ENCODE measurements around the gene CD99. TPM values are rescaled to one million over a fixed set of nuclear protein-coding genes. Genes with fewer than 3 reads are reported as not detected.

Gene CD99
- total RNA-seq, 1 experiment from 2014 or later: 92.1 TPM

DNA sequence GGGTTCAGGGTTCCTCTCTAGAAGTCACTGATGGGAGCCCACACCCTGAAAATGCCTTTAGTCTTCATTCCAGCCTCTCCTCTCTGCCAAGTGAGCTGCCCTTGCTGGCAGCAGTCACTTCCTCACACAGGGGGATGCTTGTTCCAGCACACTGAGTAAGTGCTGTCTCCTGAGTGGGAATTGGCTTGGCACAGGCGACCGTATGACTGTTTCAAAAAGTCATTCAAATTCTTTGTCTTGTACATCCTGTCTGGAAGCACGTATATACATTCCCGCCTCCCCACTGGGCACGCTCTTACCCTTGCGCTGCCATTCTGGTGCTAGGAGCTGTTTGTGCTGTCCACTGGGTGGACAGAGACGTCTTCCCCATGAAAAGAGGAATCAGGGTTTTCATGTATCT lies 40.2 kb upstream of the CD99 start:
- H3K27ac ChIP-seq (ENCODE audit: insufficient read length, low read depth, low read length): no peak overlapping the region
- no peak overlapping the region for H2BK120ac ChIP-seq (ENCODE audit: low read depth, low read length, poor library complexity, severe bottlenecking)
- H3K4me2 ChIP-seq (ENCODE audit: insufficient read depth, insufficient read length, low read length): no peak overlapping the region
- no peak overlapping the region for H3K4me3 Mint-ChIP-seq
- no peak overlapping the region for H2AFZ ChIP-seq (ENCODE audit: low read length)
- H3K18ac ChIP-seq (ENCODE audit: insufficient read length, low read depth, low read length): no peak overlapping the region
- H3K27me3 ChIP-seq (ENCODE audit: insufficient read depth, low read length): no peaks in the 10 kb centered on the region
- H2BK5ac ChIP-seq (ENCODE audit: insufficient read length, low read length): no peak overlapping the region
- peaks cover 11 to 38% (median 29%) of the 10 kb centered on the region in 3 experiments for H3K36me3 Mint-ChIP-seq (ENCODE audit: insufficient read depth in 1 of 3, low read depth in 3 of 3)
- H3K9me3 Mint-ChIP-seq: no peaks in the 10 kb centered on the region; a peak in 1 of 5 replicates
- no peak overlapping the region for H2BK15ac ChIP-seq (ENCODE audit: low read depth, low read length)
- no peak overlapping the region for H3K4ac ChIP-seq (ENCODE audit: low read depth, low read length)
- H3K27ac Mint-ChIP-seq: no peak overlapping the region; a peak in 1 of 7 replicates
- no peak overlapping the region for H4K5ac ChIP-seq (ENCODE audit: insufficient read length, low read depth, low read length)
- H4K91ac ChIP-seq (ENCODE audit: insufficient read length, low read depth, low read length): no peak overlapping the region
- H3K9me3 ChIP-seq (ENCODE audit: control insufficient read depth, low read depth, low read length): no peaks in the 10 kb centered on the region
- H2BK12ac ChIP-seq (ENCODE audit: insufficient read length, low read depth, low read length): no peak overlapping the region
- no peak overlapping the region for H3K14ac ChIP-seq (ENCODE audit: insufficient read depth, low read length)
- no peak overlapping the region for H3K23ac ChIP-seq (ENCODE audit: insufficient read length, low read depth, low read length)
- TF ChIP-seq, protein P1, sequence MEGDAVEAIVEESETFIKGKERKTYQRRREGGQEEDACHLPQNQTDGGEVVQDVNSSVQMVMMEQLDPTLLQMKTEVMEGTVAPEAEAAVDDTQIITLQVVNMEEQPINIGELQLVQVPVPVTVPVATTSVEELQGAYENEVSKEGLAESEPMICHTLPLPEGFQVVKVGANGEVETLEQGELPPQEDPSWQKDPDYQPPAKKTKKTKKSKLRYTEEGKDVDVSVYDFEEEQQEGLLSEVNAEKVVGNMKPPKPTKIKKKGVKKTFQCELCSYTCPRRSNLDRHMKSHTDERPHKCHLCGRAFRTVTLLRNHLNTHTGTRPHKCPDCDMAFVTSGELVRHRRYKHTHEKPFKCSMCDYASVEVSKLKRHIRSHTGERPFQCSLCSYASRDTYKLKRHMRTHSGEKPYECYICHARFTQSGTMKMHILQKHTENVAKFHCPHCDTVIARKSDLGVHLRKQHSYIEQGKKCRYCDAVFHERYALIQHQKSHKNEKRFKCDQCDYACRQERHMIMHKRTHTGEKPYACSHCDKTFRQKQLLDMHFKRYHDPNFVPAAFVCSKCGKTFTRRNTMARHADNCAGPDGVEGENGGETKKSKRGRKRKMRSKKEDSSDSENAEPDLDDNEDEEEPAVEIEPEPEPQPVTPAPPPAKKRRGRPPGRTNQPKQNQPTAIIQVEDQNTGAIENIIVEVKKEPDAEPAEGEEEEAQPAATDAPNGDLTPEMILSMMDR (conservative IDR thresholded peaks at IDR 0.05): no peak
- H4K20me1 ChIP-seq (ENCODE audit: control insufficient read depth, insufficient read depth, insufficient read length): no peaks in the 10 kb centered on the region
- no peak overlapping the region for H3T11ph ChIP-seq (ENCODE audit: low read length)
- DNase-seq: no peak
- no peak overlapping the region for H3K56ac ChIP-seq (ENCODE audit: insufficient read length, low read depth, low read length)
- H2AK5ac ChIP-seq (ENCODE audit: insufficient read length, low read length): no peak overlapping the region
- no peak overlapping the region for H2BK20ac ChIP-seq (ENCODE audit: low read depth, low read length, poor library complexity, severe bottlenecking)
- no peaks in the 10 kb centered on the region for H3K27me3 Mint-ChIP-seq (ENCODE audit: low read depth)
- no peak overlapping the region for H4K8ac ChIP-seq (replicated peaks; ENCODE audit: insufficient read length, low read depth, low read length)
- H3K79me1 ChIP-seq (ENCODE audit: insufficient read depth, low read depth, low read length, poor library complexity, severe bottlenecking): no peaks in the 10 kb centered on the region
- peaks cover 4 to 5% of the 10 kb centered on the region in 2 experiments for H3K4me1 Mint-ChIP-seq
- WGBS (ENCODE audit: extremely low coverage, insufficient read length, low lambda C conversion rate): no CpG with 5 or more reads among the region's 7 CpGs
- no peaks in the 10 kb centered on the region for H3K79me2 ChIP-seq (ENCODE audit: insufficient read depth, low read length)
- H3K4me1 ChIP-seq (ENCODE audit: insufficient read depth, low read length): no peaks in the 10 kb centered on the region
- no peak overlapping the region for H3K9ac ChIP-seq (ENCODE audit: extremely low read depth, insufficient read length, low read length)
- H3K23me2 ChIP-seq (ENCODE audit: insufficient read length, low read depth, low read length, poor library complexity, severe bottlenecking): no peaks in the 10 kb centered on the region
